UCSD-AML1 (cell line): ENCODE results near the gene TTBK1.
A peak's percentile ranks its signal among the peaks of the same experiment; 100 is the strongest.

Source experiments
- DNase-seq: peaks from one replicate; lab custom pipeline; 2025; ENCODE audit not compliant: unreplicated experiment; lab: John Stamatoyannopoulos, UW

The TTBK1 gene

DNA sequence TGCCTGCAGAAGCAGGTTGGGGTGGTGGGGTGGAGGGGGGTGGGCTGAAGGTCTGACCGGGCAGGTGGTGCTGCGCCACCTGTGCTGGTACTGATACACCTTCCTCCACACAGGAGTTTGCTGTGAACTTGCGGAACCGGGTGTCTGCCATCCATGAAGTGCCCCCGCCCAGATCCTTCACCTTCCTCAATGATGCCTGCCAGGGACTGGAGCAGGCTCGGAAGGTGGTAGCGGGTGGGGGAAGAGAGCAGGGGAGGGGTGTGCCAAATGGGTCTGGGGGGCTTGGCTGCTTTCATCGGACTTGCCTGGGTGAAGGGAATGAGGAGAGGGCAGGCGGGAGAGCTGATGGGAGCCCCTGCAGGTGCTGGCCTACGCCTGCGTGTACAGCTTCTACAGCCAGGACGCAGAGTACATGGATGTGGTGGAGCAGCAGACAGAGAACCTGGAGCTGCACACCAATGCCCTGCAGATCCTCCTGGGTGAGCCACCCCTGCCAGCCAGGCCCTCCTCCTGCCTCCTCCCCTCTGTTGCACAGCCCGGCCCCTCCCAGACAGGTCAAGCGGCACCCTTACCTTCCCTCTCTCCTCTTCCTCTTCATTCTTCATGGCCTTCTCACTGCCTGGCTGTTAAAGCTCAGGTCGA is 20.7 kb upstream of the TTBK1 start:
- DNase-seq: no peak

- DNase-seq: no peak
These were observed 20.1 kb upstream of the TTBK1 start for GRCh38 chr6:43223175-43223574.

- DNase-seq: no peak
These were observed 17.0 kb upstream of the TTBK1 start for GRCh38 chr6:43226192-43226851.

- peak; percentile 80 for DNase-seq
These were observed 14.1 kb upstream of the TTBK1 start, which contains the start of gene DNPH1 for GRCh38 chr6:43228951-43229802. Gene DNPH1, minus strand, starts transcription at chr6:43229481. Its CDS starts 25 bp downstream, at chr6:43229456.

DNA sequence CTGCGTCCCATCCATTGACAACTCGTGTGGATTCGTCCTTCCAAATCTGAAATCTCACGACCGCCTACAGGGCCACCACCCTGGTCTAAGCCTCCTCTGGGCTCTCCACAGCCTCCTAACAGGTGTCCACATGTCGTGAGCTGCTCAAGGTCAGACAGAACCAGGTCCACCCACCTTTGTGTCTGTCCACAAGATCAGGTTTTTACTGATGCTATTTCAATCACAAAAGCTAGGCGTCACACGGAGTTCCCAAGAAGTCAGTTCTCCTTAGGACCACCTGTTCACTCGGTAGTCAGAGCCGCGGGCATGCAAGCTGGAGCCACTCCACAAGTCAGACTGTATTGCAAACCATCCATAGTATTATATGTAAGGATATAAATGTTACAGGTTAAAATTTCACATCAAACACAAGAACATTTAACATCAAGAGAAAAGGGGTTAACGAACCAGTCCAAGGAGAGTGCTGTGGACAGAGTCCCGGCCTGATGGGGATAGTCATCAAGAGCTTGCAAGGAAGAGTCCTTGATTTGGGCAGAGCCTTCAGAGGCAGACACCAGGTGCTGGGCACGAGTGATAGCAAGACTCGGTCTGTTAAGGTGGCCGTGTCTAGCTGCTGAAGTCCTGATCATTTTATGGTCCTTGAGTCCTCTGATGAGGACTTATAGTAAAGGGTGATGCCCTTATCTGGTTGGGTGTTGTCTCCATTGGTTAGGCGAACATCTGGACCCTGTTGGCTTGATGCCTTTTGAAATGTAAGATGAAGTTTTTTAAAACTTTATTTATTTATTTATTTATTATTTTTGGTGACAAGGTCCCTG is 13.3 kb upstream of the TTBK1 start:
- no peak for DNase-seq

GRCh38 chr6:43231053-43231452 is 12.2 kb upstream of the TTBK1 start:
- no peak for DNase-seq

GRCh38 chr6:43231735-43232450 is 11.4 kb upstream of the TTBK1 start:
- DNase-seq: no peak

GRCh38 chr6:43235841-43236240 is 7.4 kb upstream of the TTBK1 start:
- DNase-seq: no peak

GRCh38 chr6:43239054-43239453 is 4.2 kb upstream of the TTBK1 start:
- DNase-seq: no peak

- no peak for DNase-seq
These were observed 2.3 kb upstream of the TTBK1 start for GRCh38 chr6:43240950-43241349.

GRCh38 chr6:43241446-43241845 is 1.8 kb upstream of the TTBK1 start:
- no peak for DNase-seq

DNA sequence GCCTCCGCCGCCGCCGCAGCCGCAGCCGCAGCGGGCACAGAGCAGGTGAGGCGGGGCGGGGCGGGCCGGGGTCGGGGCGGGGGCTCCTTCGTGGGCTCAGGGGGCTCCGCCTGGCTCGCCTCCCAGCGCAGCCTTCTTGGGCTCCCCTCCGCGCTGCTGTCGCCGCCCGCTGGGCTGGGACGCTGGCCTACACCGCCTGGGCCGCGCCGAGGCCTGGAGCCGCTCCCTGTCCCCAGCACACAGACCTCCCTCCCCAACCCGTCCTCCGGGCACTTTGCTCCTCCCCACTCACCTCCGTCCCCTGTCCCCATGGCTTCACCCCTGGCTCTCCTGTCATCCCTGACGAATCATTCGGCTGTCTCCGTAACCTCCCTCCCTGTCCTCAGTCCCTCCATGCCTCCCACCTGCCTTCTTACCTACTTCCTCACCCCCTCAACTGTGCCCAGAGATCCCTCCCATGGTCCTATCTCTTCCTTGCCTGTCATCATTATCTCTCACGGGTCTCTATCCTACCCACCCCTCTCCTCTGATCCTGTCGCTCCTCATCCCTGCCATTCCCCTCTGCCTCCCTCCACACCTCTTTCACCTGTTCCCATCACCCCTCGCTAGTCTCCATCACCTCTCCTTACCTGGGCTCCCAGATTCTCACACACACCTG is 512 bp downstream of the TTBK1 start:
- DNase-seq: no peak

DNA sequence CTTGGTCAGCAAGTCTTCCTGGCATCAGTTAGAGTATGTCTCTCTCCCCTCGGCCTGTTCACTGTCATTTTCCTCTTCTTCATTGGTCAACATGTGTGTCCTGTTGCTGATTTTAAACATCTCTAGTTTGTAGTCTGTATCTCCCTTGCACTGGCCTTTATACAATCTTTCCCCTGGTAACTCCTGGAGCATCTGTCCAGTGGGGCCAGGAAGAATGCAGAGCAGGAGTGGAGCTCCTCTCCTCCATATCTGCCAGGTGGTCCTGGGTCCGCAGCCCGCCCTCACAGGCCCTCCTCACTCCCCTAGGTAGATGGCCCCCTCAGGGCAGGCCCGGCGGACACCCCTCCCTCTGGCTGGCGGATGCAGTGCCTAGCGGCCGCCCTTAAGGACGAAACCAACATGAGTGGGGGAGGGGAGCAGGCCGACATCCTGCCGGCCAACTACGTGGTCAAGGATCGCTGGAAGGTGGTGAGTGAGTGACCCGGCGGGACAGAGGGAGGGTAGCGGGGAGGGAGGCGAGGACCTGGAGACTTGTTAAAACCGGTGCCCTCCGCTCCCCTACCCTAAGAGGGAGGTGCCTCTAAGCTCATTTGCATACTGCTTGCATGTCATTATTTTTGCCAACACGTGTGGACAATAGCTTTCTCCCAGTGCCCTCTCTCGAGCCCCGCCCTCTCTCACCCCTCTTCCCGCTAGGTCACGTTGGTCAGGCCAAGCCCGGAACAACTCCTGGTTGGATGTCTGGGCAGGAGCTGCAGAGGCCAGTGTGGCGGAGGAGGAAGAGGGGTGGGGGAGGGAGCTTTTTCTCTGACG is 3.2 kb downstream of the TTBK1 start:
- no peak for DNase-seq

DNA sequence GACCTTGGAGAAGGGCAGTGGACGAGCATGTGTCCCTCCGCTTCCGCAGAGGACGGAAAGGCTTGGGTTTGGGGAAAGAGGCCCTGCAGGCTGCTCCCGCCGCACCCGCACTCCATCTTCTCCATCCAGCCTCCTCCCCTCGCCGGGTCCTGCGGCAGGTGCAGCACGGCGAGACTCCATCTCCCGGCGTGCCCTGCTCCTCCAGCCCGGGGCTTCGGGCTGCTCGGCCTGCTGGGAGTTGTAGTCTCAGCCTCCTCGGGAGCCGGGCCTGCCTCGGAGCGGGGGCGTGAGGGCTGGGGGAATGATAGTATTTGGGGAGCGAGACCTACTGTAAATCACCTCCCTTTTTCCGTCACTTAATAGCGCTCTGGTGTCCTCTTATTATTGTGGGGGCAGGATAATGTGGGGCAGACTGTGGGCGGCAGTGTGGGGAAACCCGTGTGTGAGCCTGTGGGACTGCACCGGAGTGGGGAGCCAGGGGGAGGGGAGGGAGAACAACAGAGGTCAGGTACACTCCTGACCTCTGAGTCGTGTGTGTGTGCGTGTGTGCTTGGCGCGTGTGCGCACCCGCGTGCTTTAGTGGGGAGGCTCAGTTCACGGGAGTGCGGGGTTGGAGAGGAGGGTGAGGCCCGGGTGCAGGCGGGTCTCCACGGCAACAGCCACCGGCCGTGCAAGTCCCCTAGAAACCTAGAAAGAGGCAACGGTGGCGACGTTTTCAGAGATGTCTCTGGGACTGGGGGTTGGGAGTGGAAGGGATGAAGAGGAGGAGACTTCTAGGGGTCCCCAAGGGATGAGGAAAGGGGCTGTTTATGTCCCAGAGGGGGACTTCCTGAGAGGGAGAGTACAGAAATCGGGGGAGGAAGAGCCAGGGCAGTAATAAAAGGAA is 4.1 kb downstream of the TTBK1 start:
- peak; percentile 66 for DNase-seq

GRCh38 chr6:43248101-43248500 is 4.8 kb downstream of the TTBK1 start:
- DNase-seq: no peak

DNA sequence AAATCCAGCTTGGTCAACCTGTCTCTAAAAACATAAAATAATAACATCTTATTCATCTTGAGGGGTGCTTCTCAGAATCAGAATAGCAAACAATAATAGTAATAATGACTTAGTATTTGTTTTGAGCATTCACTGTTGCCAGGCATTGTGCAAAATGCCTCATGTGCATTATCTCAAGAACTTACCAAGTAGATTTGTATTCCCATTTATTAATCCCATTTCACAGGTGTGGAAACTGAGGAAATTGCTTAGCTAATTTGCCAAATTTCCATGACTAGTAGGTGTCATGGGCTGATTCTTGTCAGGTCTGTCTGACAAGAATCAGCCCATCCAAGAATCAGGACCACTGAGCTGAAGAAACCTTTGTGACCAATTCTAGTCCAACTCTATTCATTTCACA is 5.5 kb downstream of the TTBK1 start:
- DNase-seq: no peak

- no peak for DNase-seq
These were observed 7.7 kb downstream of the TTBK1 start for GRCh38 chr6:43250992-43251373.

DNA sequence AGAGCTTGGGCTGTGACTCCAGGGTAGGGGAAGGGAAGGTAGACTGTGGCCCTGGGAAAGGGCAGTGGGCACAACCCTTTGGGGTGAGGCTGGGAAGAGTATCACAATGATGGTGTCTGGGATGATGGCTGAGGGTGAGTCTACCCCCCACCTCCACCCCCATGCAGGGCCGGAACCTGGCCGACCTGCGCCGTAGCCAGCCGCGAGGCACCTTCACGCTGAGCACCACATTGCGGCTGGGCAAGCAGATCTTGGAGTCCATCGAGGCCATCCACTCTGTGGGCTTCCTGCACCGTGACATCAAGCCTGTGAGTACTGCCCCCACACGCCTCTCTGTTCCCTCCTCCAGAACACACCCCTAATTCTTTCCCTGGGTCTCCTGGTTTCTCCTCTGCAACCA is 10.1 kb downstream of the TTBK1 start:
- DNase-seq: no peak
